Measurements from ENCODE around the gene AOPEP.
"Not testable (repeated sequence)": the region's sequence is repeated elsewhere in the genome, so short reads cannot be mapped to it uniquely, and the experiment has no call there.

Gene AOPEP

GRCh38 chr9:94817291-94818177, 91.0 kb downstream of the AOPEP start:
- no peak for DNase-seq (ENCODE audit: low read depth in 2 of 2)

GRCh38 chr9:94818178-94818541, 91.7 kb downstream of the AOPEP start:
- DNase-seq (ENCODE audit: low read depth in 2 of 2), result no peak

GRCh38 chr9:94819161-94819687, 92.7 kb downstream of the AOPEP start:
- DNase-seq (ENCODE audit: low read depth in 2 of 2), result no peak

- no peak for DNase-seq (ENCODE audit: low read depth in 2 of 2)
Measured at GRCh38 chr9:94821098-94821887, 94.8 kb downstream of the AOPEP start.

GRCh38 chr9:94822273-94822672, 95.8 kb downstream of the AOPEP start:
- no peak for DNase-seq (ENCODE audit: low read depth in 2 of 2)

- no peak for DNase-seq (ENCODE audit: low read depth in 2 of 2)
Measured at GRCh38 chr9:94823710-94824109, 97.2 kb downstream of the AOPEP start.

- no peak for DNase-seq (ENCODE audit: low read depth in 2 of 2)
Measured at GRCh38 chr9:94824411-94824810, 97.9 kb downstream of the AOPEP start.

- DNase-seq (ENCODE audit: low read depth in 2 of 2), result no peak
Measured at GRCh38 chr9:94824913-94825610, 98.6 kb downstream of the AOPEP start.

GRCh38 chr9:94825611-94825958, 99.1 kb downstream of the AOPEP start:
- DNase-seq (ENCODE audit: low read depth in 2 of 2), result no peak

GRCh38 chr9:94826044-94826443, 99.5 kb downstream of the AOPEP start:
- no peak for DNase-seq (ENCODE audit: low read depth in 2 of 2)

GRCh38 chr9:94826644-94827410, 100.3 kb downstream of the AOPEP start:
- no peak for DNase-seq (ENCODE audit: low read depth in 2 of 2)

GRCh38 chr9:94827584-94828304, 101.2 kb downstream of the AOPEP start:
- DNase-seq (ENCODE audit: low read depth in 2 of 2), result no peak

GRCh38 chr9:94829380-94830070, 103.0 kb downstream of the AOPEP start:
- no peak for DNase-seq (ENCODE audit: low read depth in 2 of 2)

- not testable (repeated sequence) for DNase-seq (ENCODE audit: low read depth in 2 of 2)
Measured at GRCh38 chr9:94830071-94830604, 103.6 kb downstream of the AOPEP start.

- DNase-seq (ENCODE audit: low read depth in 2 of 2), result no peak
Measured at GRCh38 chr9:94833802-94834201, 107.3 kb downstream of the AOPEP start.

- no peak for DNase-seq (ENCODE audit: low read depth in 2 of 2)
Measured at GRCh38 chr9:94837404-94837803, 110.9 kb downstream of the AOPEP start.

GRCh38 chr9:94839398-94839797, 112.9 kb downstream of the AOPEP start:
- peak in 1 of 2 experiments; percentile 2 for DNase-seq (ENCODE audit: low read depth in 2 of 2)

GRCh38 chr9:94840738-94841137, 114.2 kb downstream of the AOPEP start:
- DNase-seq (ENCODE audit: low read depth in 2 of 2), result no peak

- DNase-seq (ENCODE audit: low read depth in 2 of 2), result no peak
Measured at GRCh38 chr9:94843134-94843533, 116.6 kb downstream of the AOPEP start.

- DNase-seq (ENCODE audit: low read depth in 2 of 2), result no peak
Measured at GRCh38 chr9:94846739-94847138, 120.2 kb downstream of the AOPEP start.
